ENCODE measurements around the gene RAP1GDS1. TPM values are rescaled to one million over a fixed set of nuclear protein-coding genes. Genes with fewer than 3 reads are reported as not detected.
A peak's percentile ranks its signal among the peaks of the same experiment; 100 is the strongest.
"Not testable (repeated sequence)": the region's sequence is repeated elsewhere in the genome, so short reads cannot be mapped to it uniquely, and the experiment has no call there.

Gene RAP1GDS1
- total and polyA plus RNA-seq, 4 experiments from 2014 or later: 36.7 to 48.3 (median 43.8) TPM

DNA sequence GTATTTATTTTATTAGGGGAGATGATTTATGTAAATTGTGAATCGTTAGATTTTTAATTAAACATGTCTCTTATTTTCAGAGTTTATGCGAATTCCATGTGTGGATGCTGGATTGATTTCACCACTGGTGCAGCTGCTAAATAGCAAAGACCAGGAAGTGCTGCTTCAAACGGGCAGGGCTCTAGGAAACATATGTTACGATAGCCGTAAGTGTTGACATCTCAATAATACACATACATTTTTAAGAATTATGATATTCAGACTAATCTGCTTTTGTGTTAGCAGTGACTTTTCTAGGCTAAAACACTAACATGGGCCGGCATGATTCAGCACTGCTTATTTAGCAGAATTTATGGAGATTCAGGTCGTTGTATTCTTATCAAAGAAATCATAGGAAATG, 91.2 kb downstream of the RAP1GDS1 start:
- peaks cover 0 to 8% (median 2%) of the 10 kb centered on the region in 8 donors for H3K9me3 Mint-ChIP-seq
- H3K4me1 Mint-ChIP-seq: peaks cover 8 to 21% (median 13%) of the 10 kb centered on the region in 4 donors
- peaks cover 50 to 55% of the 10 kb centered on the region in 2 donors for H3K36me3 Mint-ChIP-seq
- ChIA-PET POLR2A (ENCODE audit: partially characterized antibody) (no interaction called here), CTCF (ENCODE audit: partially characterized antibody) (no interaction called here)
- Histone ChIP-seq H3K9me3 (ENCODE audit: control insufficient read depth in 1 of 2, low read length in 2 of 2) (no peaks in the 10 kb centered on the region), H3K4me1 (ENCODE audit: insufficient read depth, low read length) (no peaks in the 10 kb centered on the region), H3K36me3 (ENCODE audit: insufficient read depth, low read length) (no peaks in the 10 kb centered on the region), H3K27ac (ENCODE audit: low read depth, low read length) (no peak overlapping the region), H3K27me3 (ENCODE audit: insufficient read depth, low read length) (no peaks in the 10 kb centered on the region), H3K4me3 (ENCODE audit: low read length in 2 of 2) (no peak overlapping the region)
- H3K4me3 Mint-ChIP-seq: no peak overlapping the region
- intact Hi-C loops (cut with micrococcal nuclease): no loop called here
- H3K27me3 Mint-ChIP-seq: no peaks in the 10 kb centered on the region
- DNase-seq: no peak
- H3K27ac Mint-ChIP-seq: peak overlapping the region in 1 of 7 donors; percentile 59

DNA sequence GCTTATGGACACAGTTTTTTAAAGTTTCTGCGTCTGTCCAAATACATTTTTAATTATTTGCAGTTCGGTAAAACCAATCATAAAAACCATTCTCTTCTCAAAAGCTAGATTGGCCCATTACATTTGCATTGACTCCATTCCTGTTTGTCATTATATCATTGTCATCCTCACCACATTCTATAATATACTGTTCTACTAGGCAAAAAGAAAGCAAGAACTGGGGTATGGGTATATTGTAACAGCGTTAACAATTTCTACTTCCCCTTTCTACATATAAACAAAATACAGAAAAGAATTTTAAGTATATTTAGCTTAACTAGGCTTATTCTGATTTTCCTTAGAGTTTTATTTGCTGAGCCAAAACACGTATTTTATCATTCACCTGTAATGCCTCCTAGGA, 91.8 kb downstream of the RAP1GDS1 start:
- H3K27ac ChIP-seq (ENCODE audit: low read depth, low read length): no peak overlapping the region
- ChIA-PET POLR2A (ENCODE audit: partially characterized antibody) (no interaction called here), CTCF (ENCODE audit: partially characterized antibody) (no interaction called here)
- Mint-ChIP-seq H3K27ac (no peak overlapping the region), H3K4me3 (no peak overlapping the region), H3K4me1 (peaks cover 8 to 21% (median 13%) of the 10 kb centered on the region in 4 donors), H3K9me3 (peaks cover 0 to 8% (median 1%) of the 10 kb centered on the region in 8 donors), H3K36me3 (peaks cover 46 to 50% of the 10 kb centered on the region in 2 donors), H3K27me3 (no peaks in the 10 kb centered on the region)
- no peaks in the 10 kb centered on the region for H3K9me3 ChIP-seq (ENCODE audit: control insufficient read depth in 1 of 2, low read length in 2 of 2)
- H3K4me1 ChIP-seq (ENCODE audit: insufficient read depth, low read length): no peaks in the 10 kb centered on the region
- intact Hi-C loops (cut with micrococcal nuclease): no loop called here
- H3K27me3 ChIP-seq (ENCODE audit: insufficient read depth, low read length): no peaks in the 10 kb centered on the region
- H3K4me3 ChIP-seq (ENCODE audit: low read length in 2 of 2): no peak overlapping the region
- no peak for DNase-seq
- no peaks in the 10 kb centered on the region for H3K36me3 ChIP-seq (ENCODE audit: insufficient read depth, low read length)

DNA sequence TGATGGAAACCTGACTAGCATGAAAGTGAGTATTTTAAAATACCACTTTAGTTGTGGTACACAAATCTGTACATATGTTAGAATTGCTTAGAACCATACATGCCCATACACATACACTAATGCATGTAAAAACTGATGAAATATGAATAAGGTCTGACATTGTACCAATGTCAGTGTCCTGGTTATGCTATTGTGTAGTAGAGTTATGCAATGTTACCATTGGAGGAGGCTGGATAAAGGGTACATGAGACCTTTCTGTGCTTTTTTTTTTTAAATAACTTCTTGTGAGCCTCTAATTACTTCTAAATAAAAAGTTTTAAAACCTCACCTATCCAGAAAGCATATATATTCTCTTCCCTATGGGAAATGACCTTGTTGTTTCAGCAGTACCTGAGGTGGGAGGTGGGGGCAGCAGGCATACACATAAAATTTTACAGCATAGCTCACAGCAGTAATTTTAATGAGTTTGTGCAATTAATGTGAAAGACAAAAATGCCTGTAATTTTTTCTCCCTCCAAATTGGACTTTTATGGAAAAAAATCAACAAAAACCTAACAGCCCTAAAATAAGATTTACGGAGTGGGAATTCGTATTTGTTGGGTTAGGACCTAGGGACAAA, 97.6 kb downstream of the RAP1GDS1 start:
- H3K9me3 ChIP-seq (ENCODE audit: control insufficient read depth in 1 of 2, low read length in 2 of 2): no peaks in the 10 kb centered on the region
- H3K27ac ChIP-seq (ENCODE audit: low read depth, low read length): no peak overlapping the region
- H3K4me3 ChIP-seq (ENCODE audit: low read length in 2 of 2): no peak overlapping the region
- Mint-ChIP-seq H3K4me1 (peaks cover 7 to 16% (median 10%) of the 10 kb centered on the region in 4 donors), H3K27ac (peak overlapping the region in 1 of 7 donors; percentile 45), H3K9me3 (peaks cover 0 to 9% (median under 1%) of the 10 kb centered on the region in 8 donors), H3K27me3 (no peaks in the 10 kb centered on the region), H3K4me3 (no peak overlapping the region), H3K36me3 (peaks cover 24 to 34% of the 10 kb centered on the region in 2 donors)
- no peaks in the 10 kb centered on the region for H3K27me3 ChIP-seq (ENCODE audit: insufficient read depth, low read length)
- CTCF ChIA-PET (ENCODE audit: partially characterized antibody): no interaction called here
- no peak for DNase-seq
- intact Hi-C loops (cut with micrococcal nuclease): no loop called here
- H3K4me1 ChIP-seq (ENCODE audit: insufficient read depth, low read length): peaks cover 3% of the 10 kb centered on the region
- H3K36me3 ChIP-seq (ENCODE audit: insufficient read depth, low read length): no peaks in the 10 kb centered on the region
- POLR2A ChIA-PET (ENCODE audit: partially characterized antibody): no interaction called here

DNA sequence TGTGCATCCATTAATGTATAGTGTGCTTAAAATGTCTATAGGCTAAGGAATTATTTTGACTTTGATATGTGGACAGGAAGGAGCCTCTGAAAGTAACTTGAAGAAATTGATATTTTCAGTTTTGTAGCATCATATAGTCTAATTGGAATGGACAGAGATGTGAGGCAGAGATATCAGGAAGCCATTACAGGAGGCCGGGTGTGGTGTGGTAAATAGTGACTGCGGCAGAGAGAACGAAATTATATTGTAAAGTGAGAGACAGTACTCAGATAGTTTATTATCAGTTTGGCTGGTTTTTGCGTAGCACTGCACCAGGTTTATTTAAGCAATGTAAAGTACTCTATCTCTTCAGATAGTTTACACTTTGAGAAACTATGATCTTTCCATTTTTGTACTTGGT, 98.5 kb downstream of the RAP1GDS1 start:
- CTCF ChIA-PET (ENCODE audit: partially characterized antibody): no interaction called here
- H3K27me3 Mint-ChIP-seq: no peaks in the 10 kb centered on the region
- POLR2A ChIA-PET (ENCODE audit: partially characterized antibody): no interaction called here
- Histone ChIP-seq H3K36me3 (ENCODE audit: insufficient read depth, low read length) (no peaks in the 10 kb centered on the region), H3K27ac (ENCODE audit: low read depth, low read length) (no peak overlapping the region), H3K27me3 (ENCODE audit: insufficient read depth, low read length) (no peaks in the 10 kb centered on the region), H3K9me3 (ENCODE audit: control insufficient read depth in 1 of 2, low read length in 2 of 2) (no peaks in the 10 kb centered on the region), H3K4me1 (ENCODE audit: insufficient read depth, low read length) (peaks cover 3% of the 10 kb centered on the region), H3K4me3 (ENCODE audit: low read length in 2 of 2) (no peak overlapping the region)
- H3K4me1 Mint-ChIP-seq: peaks cover 7 to 16% (median 10%) of the 10 kb centered on the region in 4 donors
- H3K36me3 Mint-ChIP-seq: peaks cover 32 to 43% of the 10 kb centered on the region in 2 donors
- no peak overlapping the region for H3K4me3 Mint-ChIP-seq
- H3K9me3 Mint-ChIP-seq: peaks cover 0 to 9% (median 1%) of the 10 kb centered on the region in 8 donors
- intact Hi-C loops (cut with micrococcal nuclease): no loop called here
- no peak for DNase-seq
- H3K27ac Mint-ChIP-seq: no peak overlapping the region

DNA sequence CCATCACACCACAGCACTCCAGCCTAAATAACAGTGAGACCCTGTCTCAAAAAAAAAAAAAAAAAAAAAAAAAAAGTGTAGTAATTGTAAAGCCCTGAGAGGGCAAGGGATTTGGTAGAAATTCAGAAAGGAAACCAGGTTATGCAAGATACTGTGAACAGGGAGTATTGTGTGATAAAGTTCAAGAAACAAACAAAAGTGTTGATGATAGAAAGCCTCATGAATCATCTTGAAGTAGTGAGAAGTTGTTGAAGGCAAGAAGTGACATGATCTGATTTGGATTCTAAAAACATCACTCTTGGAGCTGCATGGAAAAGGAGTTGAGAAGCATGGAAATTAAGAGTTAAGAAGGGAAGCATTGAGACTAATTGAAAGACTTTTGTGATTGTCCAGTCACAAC, 102.2 kb downstream of the RAP1GDS1 start:
- intact Hi-C loops (cut with micrococcal nuclease): no loop called here
- H3K27me3 ChIP-seq (ENCODE audit: insufficient read depth, low read length): no peaks in the 10 kb centered on the region
- H3K9me3 Mint-ChIP-seq: peaks cover 0 to 39% (median 20%) of the 10 kb centered on the region in 8 donors
- H3K4me1 ChIP-seq (ENCODE audit: insufficient read depth, low read length): peaks cover 3% of the 10 kb centered on the region
- H3K4me3 ChIP-seq (ENCODE audit: low read length in 2 of 2): no peak overlapping the region
- ChIA-PET POLR2A (ENCODE audit: partially characterized antibody) (no interaction called here), CTCF (ENCODE audit: partially characterized antibody) (no interaction called here)
- no peaks in the 10 kb centered on the region for H3K27me3 Mint-ChIP-seq
- peaks cover 3% of the 10 kb centered on the region for H3K36me3 ChIP-seq (ENCODE audit: insufficient read depth, low read length)
- H3K27ac ChIP-seq (ENCODE audit: low read depth, low read length): no peak overlapping the region
- H3K27ac Mint-ChIP-seq: no peak overlapping the region
- H3K36me3 Mint-ChIP-seq: peaks cover 51 to 59% of the 10 kb centered on the region in 2 donors
- H3K4me3 Mint-ChIP-seq: peak overlapping the region in 1 of 8 donors; percentile 22
- DNase-seq: no peak
- H3K9me3 ChIP-seq (ENCODE audit: control insufficient read depth in 1 of 2, low read length in 2 of 2): no peaks in the 10 kb centered on the region
- H3K4me1 Mint-ChIP-seq: peaks cover 0 to 18% (median 8%) of the 10 kb centered on the region in 4 donors

DNA sequence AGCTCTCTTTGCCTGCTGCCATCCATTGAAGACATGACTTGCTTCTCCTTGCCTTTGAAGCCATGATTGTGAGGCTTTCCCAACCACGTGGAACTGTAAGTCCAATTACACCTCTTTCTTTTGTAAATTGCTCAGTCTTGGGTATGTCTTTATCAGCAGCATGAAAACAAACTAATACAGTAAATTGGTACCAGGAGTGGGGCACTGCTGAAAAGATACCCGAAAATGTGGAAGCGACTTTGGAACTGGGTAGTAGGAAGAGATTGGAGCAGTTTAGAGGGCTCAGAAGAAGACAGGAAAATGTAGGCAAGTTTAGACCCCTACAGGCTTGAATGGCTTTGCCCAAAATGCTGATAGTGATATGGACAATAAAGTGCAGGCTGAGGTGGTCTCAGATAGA, 105.1 kb downstream of the RAP1GDS1 start:
- H3K4me3 Mint-ChIP-seq; H3K27ac ChIP-seq (ENCODE audit: low read depth, low read length); intact Hi-C loops (cut with micrococcal nuclease); CTCF ChIA-PET (ENCODE audit: partially characterized antibody); H3K9me3 ChIP-seq (ENCODE audit: control insufficient read depth in 1 of 2, low read length in 2 of 2); H3K4me1 ChIP-seq (ENCODE audit: insufficient read depth, low read length); H3K27me3 ChIP-seq (ENCODE audit: insufficient read depth, low read length); H3K4me3 ChIP-seq (ENCODE audit: low read length in 2 of 2); POLR2A ChIA-PET (ENCODE audit: partially characterized antibody); H3K36me3 ChIP-seq (ENCODE audit: insufficient read depth, low read length); H3K27me3 Mint-ChIP-seq; DNase-seq; H3K27ac Mint-ChIP-seq: not testable (repeated sequence)
- peaks cover 0 to 11% (median under 1%) of the 10 kb centered on the region in 4 donors for H3K4me1 Mint-ChIP-seq
- peaks cover 65 to 73% of the 10 kb centered on the region in 2 donors for H3K36me3 Mint-ChIP-seq
- peaks cover 3 to 45% (median 27%) of the 10 kb centered on the region in 8 donors for H3K9me3 Mint-ChIP-seq

DNA sequence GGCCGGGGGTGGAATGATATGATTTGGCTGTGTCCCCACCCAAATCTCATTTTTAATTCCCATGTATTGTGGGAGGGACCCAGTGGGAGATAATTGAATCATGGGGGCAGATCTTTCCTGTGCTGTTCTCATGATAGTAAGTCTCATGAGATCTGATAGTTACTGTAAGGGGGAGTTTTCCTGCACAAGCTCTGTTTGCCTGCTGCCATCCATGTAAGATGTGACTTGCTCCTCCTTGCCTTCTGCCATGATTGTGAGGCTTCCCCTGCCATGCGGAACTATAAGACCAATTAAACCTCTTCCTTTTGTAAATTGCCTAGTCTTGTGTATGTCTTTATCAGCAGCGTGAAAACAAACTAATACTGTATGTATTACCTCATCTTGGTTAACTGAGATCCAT, 106.8 kb downstream of the RAP1GDS1 start:
- H3K36me3 Mint-ChIP-seq: peaks cover 59 to 75% of the 10 kb centered on the region in 2 donors
- H3K4me1 ChIP-seq (ENCODE audit: insufficient read depth, low read length); DNase-seq; H3K4me3 ChIP-seq (ENCODE audit: low read length in 2 of 2); H3K36me3 ChIP-seq (ENCODE audit: insufficient read depth, low read length); H3K9me3 ChIP-seq (ENCODE audit: control insufficient read depth in 1 of 2, low read length in 2 of 2); H3K4me1 Mint-ChIP-seq; H3K27me3 ChIP-seq (ENCODE audit: insufficient read depth, low read length); H3K27me3 Mint-ChIP-seq; CTCF ChIA-PET (ENCODE audit: partially characterized antibody); H3K27ac ChIP-seq (ENCODE audit: low read depth, low read length); H3K27ac Mint-ChIP-seq; intact Hi-C loops (cut with micrococcal nuclease): not testable (repeated sequence)
- H3K4me3 Mint-ChIP-seq: peak overlapping the region in 1 of 8 donors; percentile 6
- peaks cover 3 to 41% (median 27%) of the 10 kb centered on the region in 8 donors for H3K9me3 Mint-ChIP-seq
- POLR2A ChIA-PET (ENCODE audit: partially characterized antibody): interaction anchor here (1.4 kb wide), 1 partner anchor 9 kb away, joined by 3 read pairs; no protein-coding TSS in a partner anchor

Measured in CD4-positive, alpha-beta memory T cell (primary cell).